B cell (primary cell): ENCODE results near the gene HMGXB3. TPM values are rescaled to one million over a fixed set of nuclear protein-coding genes. Genes with fewer than 3 reads are reported as not detected.

Experiments used
- ATAC-seq: fragments of 200-7000 bp; cut with Tn5 transposase; one replicate; pipeline ENCODE4 v1.10.0; 2021; ENCODE audit warnings: low read depth, mild to moderate bottlenecking, moderate number of reproducible peaks, moderate library complexity
- CTCF ChIA-PET: fragments of 350-600 bp; sonication (Branson Sonifier 250); formaldehyde crosslinking; loops from one replicate; lab custom pipeline; 2021; ENCODE audit warnings: antibody characterized with exemption, inconsistent platforms; lab: Charles Lee
- POLR2A ChIA-PET: fragments of 350-600 bp; sonication (Branson Sonifier 250); formaldehyde crosslinking; loops from one replicate; lab custom pipeline; 2021; ENCODE audit warnings: antibody characterized with exemption; lab: Charles Lee
- DNase-seq: peaks from one replicate; pipeline ENCODE4 v3.0.0; 2013
- H2AFZ ChIP-seq: 2 replicates; pipeline ENCODE4 v1.6.1; 2012; ENCODE audit warnings: mild to moderate bottlenecking, low read depth, low read length; ENCODE audit not compliant: insufficient read depth, poor library complexity, severe bottlenecking
- H3K27ac ChIP-seq, 2 donors: 1 replicate in 1 of 2; 2 replicates in 1 of 2; pipeline ENCODE4 v1.5.1; 2012 to 2013; ENCODE audit warnings: low read length in 2 of 2, mild to moderate bottlenecking in 2 of 2, moderate library complexity in 1 of 2
- H3K27me3 ChIP-seq, 4 experiments: fragments of 200-600 bp in 1 of 4; sonication (generic) in 1 of 4; replicated peaks in 1 of 4; 1 replicate in 2 of 4; 2 replicates in 2 of 4; pipeline versions ENCODE4 v1.6.1 to v1.7.0; 2013 to 2016; ENCODE audit warnings: low read length in 3 of 4, mild to moderate bottlenecking in 2 of 4, mixed read lengths in 1 of 4, moderate library complexity in 1 of 4; ENCODE audit not compliant: insufficient read depth in 4 of 4, control insufficient read depth in 3 of 4; ENCODE audit errors: control extremely low read depth in 1 of 4
- H3K36me3 ChIP-seq, 2 experiments: replicated peaks in 1 of 2; 1 replicate in 1 of 2; 2 replicates in 1 of 2; pipeline versions ENCODE4 v1.6.1 to v1.7.1; 2013; ENCODE audit warnings: low read length in 1 of 2; ENCODE audit not compliant: insufficient read depth in 2 of 2, control insufficient read depth in 1 of 2; ENCODE audit errors: control extremely low read depth in 1 of 2, extremely low read depth in 1 of 2
- H3K4me1 ChIP-seq, 2 donors: fragments of 200-600 bp in 1 of 2; sonication (generic) in 1 of 2; 1 replicate in 1 of 2; 2 replicates in 1 of 2; pipeline versions ENCODE4 v1.5.1 to v1.6.1; 2013 to 2017; ENCODE audit warnings: low read length in 2 of 2; ENCODE audit not compliant: control insufficient read depth in 2 of 2, insufficient read depth in 2 of 2
- H3K4me2 ChIP-seq: replicated peaks from 2 replicates; pipeline ENCODE3; 2012; ENCODE audit warnings: mild to moderate bottlenecking, low read depth, low read length; ENCODE audit not compliant: poor library complexity, severe bottlenecking
- H3K4me3 ChIP-seq, 5 experiments: fragments of 200-600 bp in 1 of 5; sonication (generic) in 1 of 5; 1 replicate in 3 of 5; 2 replicates in 2 of 5; pipeline versions ENCODE4 v1.5.1 to v1.7.0; 2011 to 2016; ENCODE audit warnings: low read length in 4 of 5, mild to moderate bottlenecking in 4 of 5, low read depth in 2 of 5, control low read depth in 1 of 5, moderate library complexity in 1 of 5; ENCODE audit not compliant: insufficient read depth in 1 of 5; ENCODE audit errors: control extremely low read depth in 1 of 5, extremely low read depth in 1 of 5
- H3K79me2 ChIP-seq: fragments of 200-600 bp; sonication (generic); one replicate; pipeline ENCODE4 v1.6.0; 2016; ENCODE audit warnings: low read length; ENCODE audit not compliant: control insufficient read depth, insufficient read depth
- H3K9ac ChIP-seq: fragments of 200-600 bp; sonication (generic); 2 replicates; pipeline ENCODE4 v1.6.1; 2017; ENCODE audit warnings: mild to moderate bottlenecking, low read length, moderate library complexity
- H3K9me3 ChIP-seq, 3 donors: one replicate each; pipeline versions ENCODE4 v1.6.1 to v1.7.1; 2013; ENCODE audit warnings: low read length in 2 of 3; ENCODE audit not compliant: control insufficient read depth in 2 of 3, insufficient read depth in 1 of 3; ENCODE audit errors: control extremely low read depth in 1 of 3
- H4K20me1 ChIP-seq: 2 replicates; pipeline ENCODE4 v1.6.0; 2012; ENCODE audit warnings: mild to moderate bottlenecking, low read length; ENCODE audit not compliant: insufficient read depth, control insufficient read depth, poor library complexity, severe bottlenecking
- H3K27ac Mint-ChIP-seq: one replicate; pipeline ENCODE4 v1.8.0; 2021; ENCODE audit warnings: mixed read lengths
- H3K27me3 Mint-ChIP-seq: one replicate; pipeline ENCODE4 v1.8.0; 2021; ENCODE audit warnings: mixed read lengths
- H3K4me1 Mint-ChIP-seq: one replicate; pipeline ENCODE4 v1.8.0; 2021; ENCODE audit warnings: mixed read lengths
- H3K4me3 Mint-ChIP-seq: one replicate; pipeline ENCODE4 v1.8.0; 2021; ENCODE audit warnings: mixed read lengths
- H3K9me3 Mint-ChIP-seq: one replicate; pipeline ENCODE4 v1.8.0; 2022; ENCODE audit warnings: mixed read lengths; ENCODE audit not compliant: insufficient read depth
- EZH2 ChIP-seq: IDR thresholded peaks from 2 replicates; pipeline ENCODE4 v1.6.1; 2012; ENCODE audit warnings: borderline replicate concordance, low read depth, mild to moderate bottlenecking, moderate library complexity, low read length; ENCODE audit not compliant: insufficient read depth, poor library complexity, severe bottlenecking
- WGBS: methylation state at CpG from one replicate; pipeline ENCODE4 v1.1.5; 2013; ENCODE audit warnings: missing lambda C conversion rate; ENCODE audit not compliant: insufficient coverage; 5-methylcytosine and 5-hydroxymethylcytosine counted together
- intact Hi-C: fragments of 100-400 bp; cut with micrococcal nuclease; formaldehyde crosslinking; loops from one replicate; pipeline ENCODE4 v1.10.0; 2022
- polyA plus RNA-seq: library from polyadenylated mRNA; depleted of rRNA; stranded (reverse); fragments of >200 nt; gene quantifications from 2 replicates; pipeline ENCODE4 v1.2.3, GENCODE V29; 2012
- total RNA-seq, 2 donors: library from RNA; stranded (reverse); fragments of 120-200 nt in 1 of 2; gene quantifications; 1 replicate in 1 of 2; 2 replicates in 1 of 2; pipeline versions ENCODE4 v1.2.3 to v1.2.4, GENCODE V29; 2013 to 2022
- TF ChIP-seq, protein P1 (sequence below): fragments of 200-600 bp; IDR thresholded peaks from one replicate; pipeline ENCODE4 v1.8.0; 2022; ENCODE audit warnings: antibody characterized with exemption, mild to moderate bottlenecking

HMGXB3 gene
- total and polyA plus RNA-seq, 2 donors (not counting 1 experiment from before 2014, with no cell fraction given), result 28.5 to 35.7 TPM

DNA sequence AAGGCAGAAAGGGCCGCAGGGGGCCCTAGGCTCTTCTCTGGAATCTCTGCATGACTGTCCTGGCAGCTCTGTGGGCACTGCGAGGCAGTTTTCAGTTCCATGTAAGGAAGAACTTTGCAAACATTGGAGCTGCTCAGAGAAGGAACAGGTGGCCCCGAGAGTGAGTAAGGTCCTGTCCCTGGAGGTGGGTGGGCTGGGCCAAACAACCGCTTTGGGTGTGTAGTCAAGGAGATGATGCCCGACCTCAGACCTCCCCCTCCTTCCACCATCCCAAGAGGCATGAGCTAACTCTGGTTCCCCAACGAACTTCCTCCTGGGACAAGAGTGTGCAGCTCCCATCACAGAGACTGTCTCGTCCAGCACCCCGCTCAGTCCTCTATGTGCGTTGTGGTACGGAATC is 65.3 kb downstream of the HMGXB3 start:
- no peak overlapping the region for H3K4me3 Mint-ChIP-seq
- WGBS, result 12% methylated on average over 9 of the region's 10 CpGs
- H3K4me1 Mint-ChIP-seq, result peaks cover 18% of the 10 kb centered on the region
- no peak overlapping the region for H3K27ac Mint-ChIP-seq
- no peaks in the 10 kb centered on the region for H4K20me1 ChIP-seq
- no peaks in the 10 kb centered on the region for H3K79me2 ChIP-seq
- H3K9me3 Mint-ChIP-seq, result no peaks in the 10 kb centered on the region
- CTCF ChIA-PET, result no interaction called here
- no peak overlapping the region for H3K4me3 ChIP-seq
- H3K9ac ChIP-seq, result no peak overlapping the region
- intact Hi-C loops, result no loop called here
- TF ChIP-seq, protein P1, sequence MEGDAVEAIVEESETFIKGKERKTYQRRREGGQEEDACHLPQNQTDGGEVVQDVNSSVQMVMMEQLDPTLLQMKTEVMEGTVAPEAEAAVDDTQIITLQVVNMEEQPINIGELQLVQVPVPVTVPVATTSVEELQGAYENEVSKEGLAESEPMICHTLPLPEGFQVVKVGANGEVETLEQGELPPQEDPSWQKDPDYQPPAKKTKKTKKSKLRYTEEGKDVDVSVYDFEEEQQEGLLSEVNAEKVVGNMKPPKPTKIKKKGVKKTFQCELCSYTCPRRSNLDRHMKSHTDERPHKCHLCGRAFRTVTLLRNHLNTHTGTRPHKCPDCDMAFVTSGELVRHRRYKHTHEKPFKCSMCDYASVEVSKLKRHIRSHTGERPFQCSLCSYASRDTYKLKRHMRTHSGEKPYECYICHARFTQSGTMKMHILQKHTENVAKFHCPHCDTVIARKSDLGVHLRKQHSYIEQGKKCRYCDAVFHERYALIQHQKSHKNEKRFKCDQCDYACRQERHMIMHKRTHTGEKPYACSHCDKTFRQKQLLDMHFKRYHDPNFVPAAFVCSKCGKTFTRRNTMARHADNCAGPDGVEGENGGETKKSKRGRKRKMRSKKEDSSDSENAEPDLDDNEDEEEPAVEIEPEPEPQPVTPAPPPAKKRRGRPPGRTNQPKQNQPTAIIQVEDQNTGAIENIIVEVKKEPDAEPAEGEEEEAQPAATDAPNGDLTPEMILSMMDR, result no peak
- TF ChIP-seq EZH2, result no peak
- no peak overlapping the region for H2AFZ ChIP-seq
- no peaks in the 10 kb centered on the region for H3K36me3 ChIP-seq
- no peaks in the 10 kb centered on the region for H3K9me3 ChIP-seq
- no peak overlapping the region for H3K27ac ChIP-seq
- no peaks in the 10 kb centered on the region for H3K27me3 ChIP-seq
- H3K4me2 ChIP-seq, result no peak overlapping the region
- DNase-seq (no peak), ATAC-seq (no peak)
- peaks cover 0 to 22% of the 10 kb centered on the region in 2 donors for H3K4me1 ChIP-seq
- POLR2A ChIA-PET, result no interaction called here
- H3K27me3 Mint-ChIP-seq, result no peaks in the 10 kb centered on the region

DNA sequence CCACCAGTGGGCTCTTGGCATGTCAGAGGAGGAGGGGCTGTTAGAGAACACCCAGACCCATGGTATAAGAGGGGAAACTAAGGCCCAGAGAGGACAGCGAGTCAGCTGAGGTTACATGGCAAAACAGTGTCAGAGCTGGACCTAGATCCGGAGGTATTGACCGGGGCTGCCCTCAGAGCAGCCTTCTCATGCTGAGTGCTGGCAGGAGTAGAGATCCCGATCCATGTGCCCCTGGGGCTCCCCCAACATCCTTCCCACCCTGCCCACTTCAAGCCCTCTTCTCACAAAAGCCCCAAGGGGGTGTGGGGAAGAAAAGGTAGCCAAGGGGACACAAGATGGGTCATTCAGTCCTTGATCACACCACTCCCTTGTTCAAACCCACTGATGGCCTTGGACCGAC is 65.9 kb downstream of the HMGXB3 start:
- H2AFZ ChIP-seq, result no peak overlapping the region
- no peaks in the 10 kb centered on the region for H3K79me2 ChIP-seq
- Mint-ChIP-seq H3K27ac (no peak overlapping the region), H3K4me1 (peaks cover 18% of the 10 kb centered on the region), H3K4me3 (no peak overlapping the region), H3K27me3 (no peaks in the 10 kb centered on the region), H3K9me3 (no peaks in the 10 kb centered on the region)
- no peak for DNase-seq
- H3K4me3 ChIP-seq, result no peak overlapping the region
- H3K9ac ChIP-seq, result no peak overlapping the region
- ChIA-PET POLR2A (no interaction called here), CTCF (no interaction called here)
- no peak for TF ChIP-seq EZH2
- TF ChIP-seq, protein P1, result no peak
- ATAC-seq, result no peak
- H3K27ac ChIP-seq, result no peak overlapping the region
- intact Hi-C loops, result no loop called here
- H3K36me3 ChIP-seq, result no peaks in the 10 kb centered on the region
- no peaks in the 10 kb centered on the region for H4K20me1 ChIP-seq
- H3K4me2 ChIP-seq, result no peak overlapping the region
- peaks cover 0 to 22% of the 10 kb centered on the region in 2 donors for H3K4me1 ChIP-seq
- H3K9me3 ChIP-seq, result no peaks in the 10 kb centered on the region
- no peaks in the 10 kb centered on the region for H3K27me3 ChIP-seq
- WGBS, result 92% methylated on average over 2 of the region's 5 CpGs
